Activated B cell treated with CpG ODN at 0.5 μM for 24 hours (primary cell): ENCODE measurements around the gene HCN4. TPM values are rescaled to one million over a fixed set of nuclear protein-coding genes. Genes with fewer than 3 reads are reported as not detected.

ENCODE experiments used
- ATAC-seq: fragments of 200-7000 bp; cut with Tn5 transposase; one replicate; pipeline ENCODE4 v1.10.0; 2021; ENCODE audit warnings: low read depth, mild to moderate bottlenecking, moderate library complexity
- CTCF ChIA-PET: fragments of 350-600 bp; sonication (Branson Sonifier 250); formaldehyde crosslinking; loops from one replicate; lab custom pipeline; 2021; ENCODE audit warnings: antibody characterized with exemption; lab: Charles Lee
- POLR2A ChIA-PET: fragments of 350-600 bp; sonication (Branson Sonifier 250); formaldehyde crosslinking; loops from one replicate; lab custom pipeline; 2021; ENCODE audit warnings: antibody characterized with exemption; lab: Charles Lee
- DNase-seq: peaks from one replicate; pipeline ENCODE4 v3.0.0; 2022
- H3K27ac Mint-ChIP-seq: one replicate; pipeline ENCODE4 v1.8.0; 2020; ENCODE audit warnings: mixed read lengths
- H3K27me3 Mint-ChIP-seq: one replicate; pipeline ENCODE4 v1.8.0; 2021; ENCODE audit warnings: mixed read lengths
- H3K36me3 Mint-ChIP-seq: one replicate; pipeline ENCODE4 v1.8.0; 2021; ENCODE audit warnings: low read depth, mixed read lengths
- H3K4me1 Mint-ChIP-seq: one replicate; pipeline ENCODE4 v1.8.0; 2021; ENCODE audit warnings: mixed read lengths
- H3K4me3 Mint-ChIP-seq: one replicate; pipeline ENCODE4 v1.8.0; 2020; ENCODE audit warnings: mild to moderate bottlenecking, mixed read lengths
- H3K9me3 Mint-ChIP-seq: one replicate; pipeline ENCODE4 v1.8.0; 2020; ENCODE audit warnings: mixed read lengths
- intact Hi-C: fragments of 100-400 bp; cut with micrococcal nuclease; formaldehyde crosslinking; loops from one replicate; pipeline ENCODE4 v1.15.1; 2024
- total RNA-seq: library from RNA; stranded (reverse); gene quantifications from 2 replicates; pipeline ENCODE4 v1.2.3, GENCODE V29; 2022
- TF ChIP-seq, protein P1 (sequence below): fragments of 200-600 bp; IDR thresholded peaks from one replicate; pipeline ENCODE4 v1.8.0; 2022; ENCODE audit warnings: antibody characterized with exemption, mild to moderate bottlenecking

HCN4 gene
- total RNA-seq, 1 donor from 2014 or later, result not detected

DNA sequence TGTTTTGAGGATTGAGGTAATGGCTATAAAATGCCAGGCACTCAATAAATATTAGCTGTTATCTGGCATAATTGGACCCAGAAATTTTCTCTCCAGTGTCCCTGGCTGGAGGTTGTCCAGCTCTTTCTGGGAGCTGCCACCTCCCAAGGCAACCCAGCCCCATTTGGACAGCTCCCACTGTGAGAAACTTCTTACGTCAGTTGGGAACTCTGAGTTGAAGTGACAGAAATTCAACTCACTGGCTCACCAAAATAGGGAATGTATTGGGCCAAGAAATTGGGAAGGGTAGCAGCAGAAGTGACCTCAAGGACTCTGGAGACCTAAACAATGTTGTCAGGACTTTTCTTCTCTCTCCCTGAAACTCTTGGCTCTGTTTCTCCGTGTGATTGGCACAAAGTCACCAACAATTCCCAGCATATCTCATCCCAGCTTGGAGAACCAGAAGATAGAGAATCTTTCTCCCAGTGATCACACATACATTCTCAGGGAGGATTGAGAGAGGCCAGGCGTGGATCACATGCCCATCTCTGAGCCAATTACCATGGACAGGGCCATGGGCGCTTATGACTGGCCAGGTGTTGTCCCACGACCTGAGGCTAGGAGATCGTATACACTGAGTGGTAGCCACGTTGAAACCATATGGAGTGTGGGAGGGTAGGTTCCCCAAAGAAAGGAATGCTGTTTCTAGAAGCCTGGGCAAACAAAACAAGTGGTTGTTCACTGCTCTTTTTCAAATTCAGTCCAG is 22.5 kb upstream of the HCN4 start:
- Mint-ChIP-seq H3K4me1 (no peaks in the 10 kb centered on the region), H3K27ac (no peak overlapping the region), H3K27me3 (peaks cover 4% of the 10 kb centered on the region), H3K36me3 (no peaks in the 10 kb centered on the region), H3K9me3 (no peaks in the 10 kb centered on the region), H3K4me3 (no peak overlapping the region)
- CTCF ChIA-PET, result no interaction called here
- TF ChIP-seq, protein P1, sequence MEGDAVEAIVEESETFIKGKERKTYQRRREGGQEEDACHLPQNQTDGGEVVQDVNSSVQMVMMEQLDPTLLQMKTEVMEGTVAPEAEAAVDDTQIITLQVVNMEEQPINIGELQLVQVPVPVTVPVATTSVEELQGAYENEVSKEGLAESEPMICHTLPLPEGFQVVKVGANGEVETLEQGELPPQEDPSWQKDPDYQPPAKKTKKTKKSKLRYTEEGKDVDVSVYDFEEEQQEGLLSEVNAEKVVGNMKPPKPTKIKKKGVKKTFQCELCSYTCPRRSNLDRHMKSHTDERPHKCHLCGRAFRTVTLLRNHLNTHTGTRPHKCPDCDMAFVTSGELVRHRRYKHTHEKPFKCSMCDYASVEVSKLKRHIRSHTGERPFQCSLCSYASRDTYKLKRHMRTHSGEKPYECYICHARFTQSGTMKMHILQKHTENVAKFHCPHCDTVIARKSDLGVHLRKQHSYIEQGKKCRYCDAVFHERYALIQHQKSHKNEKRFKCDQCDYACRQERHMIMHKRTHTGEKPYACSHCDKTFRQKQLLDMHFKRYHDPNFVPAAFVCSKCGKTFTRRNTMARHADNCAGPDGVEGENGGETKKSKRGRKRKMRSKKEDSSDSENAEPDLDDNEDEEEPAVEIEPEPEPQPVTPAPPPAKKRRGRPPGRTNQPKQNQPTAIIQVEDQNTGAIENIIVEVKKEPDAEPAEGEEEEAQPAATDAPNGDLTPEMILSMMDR, result no peak
- DNase-seq, result no peak
- no peak for ATAC-seq
- intact Hi-C loops, result no loop called here
- POLR2A ChIA-PET, result no interaction called here

DNA sequence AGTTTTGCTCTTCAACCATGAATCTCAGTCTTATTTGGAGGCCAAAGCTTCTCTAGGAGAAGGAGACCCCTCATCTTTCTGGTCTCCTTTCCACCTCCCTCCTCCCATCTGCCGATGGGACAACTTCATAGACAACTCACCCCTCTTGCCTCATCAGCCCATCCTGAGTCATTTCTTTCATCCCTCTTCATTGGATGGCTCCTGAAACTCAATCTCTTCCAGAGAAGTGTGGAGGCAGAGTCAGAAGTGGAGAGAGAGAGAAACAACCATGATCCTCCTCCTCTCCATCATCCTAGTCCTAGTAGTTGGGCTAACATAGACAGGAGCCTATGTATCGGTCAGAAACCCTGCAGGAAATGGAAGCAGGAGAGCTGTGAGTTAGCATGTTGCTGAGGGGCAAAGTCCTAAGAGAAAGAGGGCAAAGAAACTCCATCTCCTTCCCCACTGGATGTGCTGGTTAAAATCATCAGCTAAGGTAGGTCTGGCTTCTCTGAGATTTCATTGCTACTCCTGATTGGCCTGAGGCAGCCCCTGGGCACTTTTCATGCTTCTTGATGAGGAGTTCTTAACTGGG is 21.3 kb upstream of the HCN4 start:
- Mint-ChIP-seq H3K27ac (no peak overlapping the region), H3K27me3 (peaks cover 11% of the 10 kb centered on the region), H3K4me3 (no peak overlapping the region), H3K36me3 (no peaks in the 10 kb centered on the region), H3K9me3 (no peaks in the 10 kb centered on the region), H3K4me1 (no peaks in the 10 kb centered on the region)
- no peak for DNase-seq
- TF ChIP-seq, protein P1, result no peak
- intact Hi-C loops, result no loop called here
- POLR2A ChIA-PET, result no interaction called here
- ATAC-seq, result no peak
- CTCF ChIA-PET, result no interaction called here

DNA sequence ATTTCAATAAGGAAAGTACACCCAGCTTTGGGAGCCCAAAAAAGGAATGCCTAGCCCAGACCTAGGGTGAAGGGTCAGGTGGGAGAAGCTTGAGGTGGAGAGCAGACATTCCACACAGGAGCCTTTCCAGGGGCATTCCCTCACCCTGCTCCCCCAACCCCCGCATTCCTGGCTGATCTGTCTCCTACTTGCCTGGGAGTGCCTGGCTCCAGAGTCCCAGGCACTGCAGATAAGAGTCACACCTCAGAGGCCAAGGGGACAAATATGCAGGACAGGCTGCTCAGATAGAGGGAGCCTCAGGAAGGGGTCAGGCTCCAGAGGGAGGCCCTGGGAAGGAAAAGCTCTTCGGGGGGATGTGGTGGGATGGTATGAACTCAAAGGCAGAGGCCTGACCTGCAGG is 20.8 kb upstream of the HCN4 start:
- no peak for ATAC-seq
- Mint-ChIP-seq H3K27ac (no peak overlapping the region), H3K9me3 (no peaks in the 10 kb centered on the region), H3K27me3 (peaks cover 12% of the 10 kb centered on the region), H3K36me3 (no peaks in the 10 kb centered on the region), H3K4me3 (no peak overlapping the region), H3K4me1 (no peaks in the 10 kb centered on the region)
- no peak for DNase-seq
- intact Hi-C loops, result no loop called here
- ChIA-PET POLR2A (no interaction called here), CTCF (no interaction called here)
- TF ChIP-seq, protein P1, result no peak

DNA sequence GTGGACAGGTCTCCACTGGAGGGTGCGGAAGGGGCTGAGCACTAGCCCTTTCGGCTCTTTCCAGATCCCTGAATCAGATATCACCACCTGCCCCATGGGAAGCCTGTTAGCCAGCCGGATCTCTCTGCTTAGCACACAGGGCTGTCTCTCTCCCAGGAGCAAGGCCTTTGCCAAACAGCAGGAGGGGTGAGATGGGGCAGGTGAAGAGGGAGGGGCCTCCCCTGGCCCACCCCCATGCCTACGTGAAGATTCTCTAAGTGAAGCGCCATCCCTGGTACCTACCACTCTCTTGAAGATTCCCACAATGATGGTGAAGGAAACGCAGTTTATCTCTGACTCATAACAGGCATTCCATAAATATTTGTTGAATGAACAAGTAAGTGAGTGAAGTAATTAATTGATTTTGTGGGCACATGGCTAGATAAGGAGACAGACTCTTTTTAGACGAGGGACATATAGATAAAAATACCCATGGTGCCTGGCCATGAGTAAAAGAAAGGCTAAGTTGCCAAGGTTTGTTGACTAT is 19.6 kb upstream of the HCN4 start:
- POLR2A ChIA-PET, result no interaction called here

More for the DNA sequence above, 19.6 kb upstream of the HCN4 start:
- CTCF ChIA-PET, result no interaction called here
- Mint-ChIP-seq H3K27ac (no peak overlapping the region), H3K27me3 (peaks cover 15% of the 10 kb centered on the region), H3K4me1 (no peaks in the 10 kb centered on the region), H3K36me3 (no peaks in the 10 kb centered on the region), H3K4me3 (no peak overlapping the region), H3K9me3 (no peaks in the 10 kb centered on the region)
- TF ChIP-seq, protein P1, result no peak
- DNase-seq (no peak), ATAC-seq (no peak)
- intact Hi-C loops, result no loop called here
